K562 (cell line): Measurements from ENCODE around the gene FSCN2. TPM values are rescaled to one million over a fixed set of nuclear protein-coding genes. Genes with fewer than 3 reads are reported as not detected.

Experiments used
- CREB3L1 ChIP-seq: fragments of 450-650 bp; IDR thresholded peaks from 2 replicates; pipeline ENCODE4 v1.6.1; 2014; ENCODE audit warnings: low read depth, mild to moderate bottlenecking, moderate library complexity, borderline replicate concordance
- CREB5 ChIP-seq: fragments of 250-450 bp; sonication (Bioruptor Pico); IDR thresholded peaks from 2 replicates; pipeline ENCODE4 v1.5.0; 2020; ENCODE audit warnings: mild to moderate bottlenecking
- ETS1 ChIP-seq: conservative IDR thresholded peaks from 2 replicates; pipeline ENCODE4 v1.6.1; 2011; ENCODE audit warnings: low read depth, mild to moderate bottlenecking, low read length; ENCODE audit not compliant: control insufficient read depth
- FOXM1 ChIP-seq, 2 experiments: fragments of 450-650 bp in 1 of 2; sonication (generic) in 1 of 2; formaldehyde crosslinking in 1 of 2; IDR thresholded peaks; 2 replicates each; pipeline versions ENCODE4 v1.6.1 to v1.9.0; 2017 to 2022; ENCODE audit warnings: low read depth in 2 of 2, mild to moderate bottlenecking in 2 of 2, missing genetic modification reagents in 1 of 2, moderate library complexity in 1 of 2
- FOXP1 ChIP-seq: sonication (generic); formaldehyde crosslinking; IDR thresholded peaks from 2 replicates; pipeline ENCODE4 v1.8.0; 2022; ENCODE audit warnings: mild to moderate bottlenecking, missing genetic modification reagents
- HDAC1 ChIP-seq, 2 experiments: fragments of 450-650 bp; IDR thresholded peaks; 2 replicates each; pipeline ENCODE4 v1.6.1; 2016 to 2017; ENCODE audit warnings: inconsistent platforms in 1 of 2, mild to moderate bottlenecking in 1 of 2, moderate library complexity in 1 of 2
- IRF2 ChIP-seq: sonication (generic); formaldehyde crosslinking; IDR thresholded peaks from 2 replicates; pipeline ENCODE4 v1.8.1; 2022; ENCODE audit warnings: mild to moderate bottlenecking, missing genetic modification reagents
- KDM1A ChIP-seq, 2 experiments: fragments of 450-650 bp; IDR thresholded peaks; 2 replicates each; pipeline ENCODE4 v1.6.1; 2016; ENCODE audit warnings: mild to moderate bottlenecking in 2 of 2
- MCM5 ChIP-seq: fragments of 450-650 bp; IDR thresholded peaks from 2 replicates; pipeline ENCODE4 v1.6.1; 2016; ENCODE audit warnings: low read depth
- NFATC3 ChIP-seq: fragments of 450-650 bp; IDR thresholded peaks from 2 replicates; pipeline ENCODE4 v1.6.1; 2017; ENCODE audit warnings: mild to moderate bottlenecking
- NFYB ChIP-seq: IDR thresholded peaks from 2 replicates; pipeline ENCODE4 v1.6.1; 2011; ENCODE audit warnings: mild to moderate bottlenecking, moderate library complexity; ENCODE audit not compliant: insufficient read length; ENCODE audit errors: extremely low read depth
- PML ChIP-seq: IDR thresholded peaks from 2 replicates; pipeline ENCODE4 v1.6.1; 2012; ENCODE audit warnings: low read length, inconsistent platforms
- TAF1 ChIP-seq: IDR thresholded peaks from 2 replicates; pipeline ENCODE4 v1.6.1; 2011; ENCODE audit warnings: mild to moderate bottlenecking, low read length, moderate library complexity; ENCODE audit not compliant: insufficient read depth, control insufficient read depth, severe bottlenecking; ENCODE audit errors: extremely low read depth
- ZBTB33 ChIP-seq: sonication (generic); formaldehyde crosslinking; IDR thresholded peaks from 2 replicates; pipeline ENCODE4 v1.8.1; 2023; ENCODE audit warnings: mild to moderate bottlenecking, missing genetic modification reagents
- ZNF12 ChIP-seq: sonication (generic); formaldehyde crosslinking; IDR thresholded peaks from 2 replicates; pipeline ENCODE4 v1.4.0; 2020; ENCODE audit warnings: mild to moderate bottlenecking, missing genetic modification reagents
- ZNF23 ChIP-seq: fragments of 250-450 bp; sonication (Bioruptor Pico); IDR thresholded peaks from 2 replicates; pipeline ENCODE4 v1.4.0; 2020; ENCODE audit warnings: mild to moderate bottlenecking
- ZNF77 ChIP-seq: fragments of 250-450 bp; sonication (Bioruptor Pico); IDR thresholded peaks from 2 replicates; pipeline ENCODE4 v1.5.0; 2020
- polyA plus RNA-seq, 8 experiments: library from polyadenylated mRNA; depleted of rRNA in 4 of 8; stranded (reverse) in 5 of 8; unstranded in 3 of 8; fragments of >200 nt; fragmentation: Nextera tagmentation in 2 of 8; fragmentation: Illumina TruSeq in 1 of 8; extraction: Ambion mirVana in 2 of 8; extraction: Trizol in 1 of 8; gene quantifications; 2 replicates each; pipeline versions ENCODE4 v1.2.1 to v1.2.3, GENCODE V29; 2011 to 2014; ENCODE audit warnings: inconsistent platforms in 1 of 8, missing spikeins in 1 of 8
- total RNA-seq, 7 experiments: library from RNA; depleted of rRNA in 6 of 7; stranded (reverse); fragments of >200 nt in 6 of 7; fragmentation: Illumina TruSeq in 2 of 7; extraction: Trizol in 2 of 7; gene quantifications; 2 replicates each; pipeline versions ENCODE4 v1.2.1 to v1.2.3, GENCODE V29; 2011 to 2021; ENCODE audit warnings: low replicate concordance in 1 of 7

FSCN2 gene
- total and polyA plus RNA-seq, 9 of the 15 experiments (the other 6 are each of a cell fraction or from before 2014, with no cell fraction given): 0.08 TPM; not detected in 8

- no peak for TF ChIP-seq ZNF23
- TF ChIP-seq KDM1A (IDR thresholded peaks at IDR 0.05): peak; percentile 11 to 40; a peak in 2 of 4 replicates
- TF ChIP-seq ZNF12 (CRISPR knock-in tag): no peak
- peak; percentile 59 for TF ChIP-seq FOXP1 (CRISPR knock-in tag)
- peak; percentile 70 for TF ChIP-seq TAF1
- 0 out of 2 replicates have a peak, but pooled peaks have one; percentile 14 for TF ChIP-seq ZNF77 (CRISPR knock-in tag)
- TF ChIP-seq NFYB: peak; percentile 67
- no peak for TF ChIP-seq MCM5
- no peak for TF ChIP-seq CREB5
- TF ChIP-seq FOXM1 (IDR thresholded peaks at IDR 0.05; ENCODE audit: low read depth): no peak
- TF ChIP-seq FOXM1 (CRISPR knock-in tag; IDR thresholded peaks at IDR 0.05; ENCODE audit: low read depth): peak; percentile 95
- peak; percentile 80 for TF ChIP-seq ZBTB33 (CRISPR knock-in tag)
- 0 out of 2 replicates have a peak, but pooled peaks have one; percentile 38 for TF ChIP-seq ETS1
- TF ChIP-seq CREB3L1: peak; percentile 70; the same call in 1 of the 2 replicates
- peak; percentile 23; the same call in 1 of the 2 replicates for TF ChIP-seq PML
- peak in 1 of 2 experiments; percentile 16; a peak in 1 of 4 replicates for TF ChIP-seq HDAC1 (IDR thresholded peaks at IDR 0.05)
- no peak for TF ChIP-seq IRF2
- TF ChIP-seq NFATC3: no peak
Observed at GRCh38 chr17:81487487-81488275, 40.5 kb upstream of the FSCN2 start (continued).
